NCI-H2171 (cell line): ENCODE results near the gene KLHL3.
"Not testable (repeated sequence)": the region's sequence is repeated elsewhere in the genome, so short reads cannot be mapped to it uniquely, and the experiment has no call there.

Experiments
- DNase-seq: peaks from one replicate; lab custom pipeline; 2025; lab: John Stamatoyannopoulos, UW

The KLHL3 gene, protein sequence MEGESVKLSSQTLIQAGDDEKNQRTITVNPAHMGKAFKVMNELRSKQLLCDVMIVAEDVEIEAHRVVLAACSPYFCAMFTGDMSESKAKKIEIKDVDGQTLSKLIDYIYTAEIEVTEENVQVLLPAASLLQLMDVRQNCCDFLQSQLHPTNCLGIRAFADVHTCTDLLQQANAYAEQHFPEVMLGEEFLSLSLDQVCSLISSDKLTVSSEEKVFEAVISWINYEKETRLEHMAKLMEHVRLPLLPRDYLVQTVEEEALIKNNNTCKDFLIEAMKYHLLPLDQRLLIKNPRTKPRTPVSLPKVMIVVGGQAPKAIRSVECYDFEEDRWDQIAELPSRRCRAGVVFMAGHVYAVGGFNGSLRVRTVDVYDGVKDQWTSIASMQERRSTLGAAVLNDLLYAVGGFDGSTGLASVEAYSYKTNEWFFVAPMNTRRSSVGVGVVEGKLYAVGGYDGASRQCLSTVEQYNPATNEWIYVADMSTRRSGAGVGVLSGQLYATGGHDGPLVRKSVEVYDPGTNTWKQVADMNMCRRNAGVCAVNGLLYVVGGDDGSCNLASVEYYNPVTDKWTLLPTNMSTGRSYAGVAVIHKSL

DNA sequence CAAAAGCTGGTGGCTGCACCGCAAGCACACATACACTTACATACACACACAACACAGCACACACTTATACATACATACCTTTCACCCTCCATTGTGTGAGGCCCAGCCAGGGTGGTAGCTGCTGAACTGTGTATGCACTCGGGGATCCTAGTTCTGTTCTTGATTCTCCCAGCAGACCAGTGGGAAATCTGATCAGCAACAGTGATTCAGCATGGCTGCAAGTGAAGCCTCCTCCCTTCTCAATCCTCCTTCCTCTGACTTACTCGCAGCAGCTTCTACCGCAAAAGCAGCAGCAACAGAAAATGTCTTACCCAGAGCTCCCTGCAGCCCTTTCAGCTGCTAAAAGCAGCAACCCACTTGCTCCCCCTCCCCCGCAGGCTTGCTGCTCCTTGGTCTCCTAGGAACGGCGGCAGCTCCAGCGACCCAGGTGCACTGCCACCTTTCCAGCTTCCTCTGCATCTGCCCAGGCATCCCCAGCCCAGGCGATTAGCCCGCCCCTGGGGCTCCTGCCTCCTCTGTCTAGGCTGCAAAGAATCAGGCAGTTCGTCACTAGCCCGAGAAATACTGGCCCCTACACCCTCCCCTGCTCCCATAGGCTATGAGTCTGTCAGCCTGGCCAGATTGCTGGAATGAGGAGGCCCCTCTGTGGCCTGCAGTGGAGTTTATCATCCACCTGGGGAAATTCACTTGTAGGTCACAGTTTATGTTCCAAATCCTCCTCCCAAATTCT lies at the start of gene KLHL3:
Gene KLHL3, minus strand, starts transcription at position 535 of the 730 bp plus-strand sequence. Its CDS starts 443 bp downstream, at position 92.
- DNase-seq = peak; percentile 58

GRCh38 chr5:137782984-137783536 lies 47.2 kb upstream of the KLHL3 start:
- DNase-seq = no peak

- no peak for DNase-seq
These were observed 46.2 kb upstream of the KLHL3 start for GRCh38 chr5:137782055-137782454.

GRCh38 chr5:137778772-137779564 lies 43.1 kb upstream of the KLHL3 start:
- DNase-seq = peak; percentile 15

DNA sequence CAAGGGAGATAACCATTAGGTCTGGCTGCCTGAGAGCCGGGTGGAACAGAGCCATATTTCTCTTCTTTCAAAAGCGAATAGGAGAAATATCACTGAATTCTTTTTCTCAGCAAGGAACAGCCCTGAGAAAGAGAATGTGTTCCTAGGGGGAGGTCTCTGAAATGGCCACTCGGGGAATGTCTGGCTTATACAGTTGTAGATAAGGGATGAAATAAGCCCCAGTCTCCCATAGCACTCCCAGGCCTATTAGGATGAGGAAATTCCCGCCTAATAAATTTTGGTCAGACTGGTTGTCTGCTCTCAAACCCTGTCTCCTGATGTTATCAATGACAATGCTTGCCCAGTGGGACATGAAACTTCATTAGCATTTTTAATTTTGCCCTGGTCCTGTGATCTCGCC lies 32.0 kb upstream of the KLHL3 start:
- DNase-seq = not testable (repeated sequence)

GRCh38 chr5:137761566-137761965 lies 25.7 kb upstream of the KLHL3 start:
- DNase-seq = no peak

DNA sequence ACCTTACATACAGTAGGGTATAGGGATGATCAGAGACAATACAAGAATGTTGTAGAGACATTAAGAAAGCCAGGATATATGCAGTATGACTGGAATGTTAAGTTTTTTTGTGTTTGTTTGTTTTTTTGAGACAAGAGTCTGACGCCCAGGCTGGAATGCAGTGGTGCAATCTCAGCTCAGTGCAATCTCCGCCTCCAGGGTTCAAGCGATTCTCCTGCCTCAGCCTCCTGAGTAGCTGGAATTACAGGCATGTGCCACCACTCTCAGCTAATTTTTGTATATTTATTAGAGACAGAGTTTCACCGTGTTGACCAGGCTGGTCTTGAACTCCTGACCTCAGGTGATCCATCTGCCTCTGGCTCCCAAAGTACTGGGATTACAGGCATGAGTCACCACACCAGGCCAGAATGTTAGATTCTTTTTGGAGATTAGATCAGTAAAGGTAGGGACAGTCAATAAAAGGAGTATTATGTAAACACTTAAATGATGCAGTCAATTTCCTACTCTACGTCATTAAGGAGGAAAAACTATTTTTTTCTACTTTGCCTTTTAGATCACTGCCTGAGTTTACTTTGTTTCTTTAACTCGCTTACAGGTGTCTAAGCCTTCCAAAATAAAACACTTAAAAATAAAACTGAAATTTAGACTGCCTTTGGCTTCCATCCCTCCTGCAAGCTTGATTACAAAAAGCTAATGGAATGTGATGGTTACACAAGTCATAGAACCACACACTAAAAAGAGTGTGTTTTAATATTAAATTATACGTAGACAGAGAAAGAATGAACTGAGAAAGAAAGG lies 25.0 kb upstream of the KLHL3 start:
- no peak for DNase-seq

DNA sequence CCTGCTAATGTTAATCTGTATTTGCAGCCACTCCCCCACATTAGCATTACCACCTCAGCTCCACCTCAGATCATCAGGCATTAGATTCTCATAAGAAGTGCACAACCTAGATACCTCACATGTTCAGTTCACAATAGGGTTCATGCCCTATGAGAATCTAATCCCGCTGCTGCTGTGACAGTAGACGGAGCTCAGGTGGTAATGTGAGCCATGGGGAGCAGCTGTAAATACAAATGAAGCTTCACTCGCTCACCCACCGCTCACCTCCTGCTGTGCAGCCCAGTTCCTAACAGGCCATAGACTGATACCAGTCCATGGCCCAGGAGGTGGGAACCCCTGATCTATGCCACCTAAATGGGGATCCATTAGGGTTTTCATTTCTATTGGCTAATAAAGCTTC lies 24.4 kb upstream of the KLHL3 start:
- no peak for DNase-seq

DNA sequence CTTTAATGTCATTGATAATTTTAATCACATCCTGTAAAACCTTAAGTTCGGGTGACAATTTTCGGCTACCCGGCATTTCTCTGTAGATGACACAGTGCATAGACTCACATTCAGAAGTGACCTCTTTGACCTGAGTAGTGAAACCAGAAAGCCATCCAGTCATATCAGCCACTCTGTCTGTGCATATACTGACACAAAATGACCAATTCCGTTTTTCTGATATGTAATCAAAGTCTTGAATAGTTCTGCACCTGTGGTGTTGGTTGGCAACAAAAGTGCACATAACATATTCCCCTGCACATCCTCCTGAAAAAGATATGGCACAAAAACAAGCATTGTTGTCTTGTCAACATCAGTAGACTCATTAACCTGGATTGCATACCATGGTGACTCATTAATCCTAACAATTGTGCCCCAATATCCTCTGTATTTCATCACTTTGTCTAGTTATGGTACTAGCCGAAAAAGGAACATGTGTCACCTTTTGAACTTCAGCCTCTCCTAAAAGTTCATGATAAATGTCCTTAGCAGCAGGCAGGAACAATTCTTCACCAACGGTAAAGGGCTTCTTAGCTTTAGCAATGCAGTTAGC lies 22.9 kb upstream of the KLHL3 start:
- no peak for DNase-seq

GRCh38 chr5:137758121-137758520 lies 22.2 kb upstream of the KLHL3 start:
- DNase-seq = no peak

DNA sequence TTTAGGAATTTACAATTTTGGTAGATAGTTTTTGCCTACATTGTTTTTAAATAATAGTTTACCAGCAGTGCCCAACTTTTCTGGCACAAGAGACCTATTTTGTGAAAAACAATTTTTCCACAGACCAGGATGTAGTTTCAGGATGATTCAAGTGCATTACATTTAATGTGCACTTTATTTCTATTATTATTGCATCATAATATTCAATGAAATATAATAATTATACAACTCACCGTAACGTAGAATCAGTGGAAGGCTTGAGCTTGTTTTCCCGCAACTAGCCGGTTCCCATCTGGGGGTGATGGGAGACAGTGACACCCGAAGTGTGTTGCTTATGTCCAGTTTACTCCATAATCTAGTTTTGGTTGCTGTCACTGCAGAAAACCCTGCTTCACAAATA lies 21.7 kb upstream of the KLHL3 start:
- no peak for DNase-seq

DNA sequence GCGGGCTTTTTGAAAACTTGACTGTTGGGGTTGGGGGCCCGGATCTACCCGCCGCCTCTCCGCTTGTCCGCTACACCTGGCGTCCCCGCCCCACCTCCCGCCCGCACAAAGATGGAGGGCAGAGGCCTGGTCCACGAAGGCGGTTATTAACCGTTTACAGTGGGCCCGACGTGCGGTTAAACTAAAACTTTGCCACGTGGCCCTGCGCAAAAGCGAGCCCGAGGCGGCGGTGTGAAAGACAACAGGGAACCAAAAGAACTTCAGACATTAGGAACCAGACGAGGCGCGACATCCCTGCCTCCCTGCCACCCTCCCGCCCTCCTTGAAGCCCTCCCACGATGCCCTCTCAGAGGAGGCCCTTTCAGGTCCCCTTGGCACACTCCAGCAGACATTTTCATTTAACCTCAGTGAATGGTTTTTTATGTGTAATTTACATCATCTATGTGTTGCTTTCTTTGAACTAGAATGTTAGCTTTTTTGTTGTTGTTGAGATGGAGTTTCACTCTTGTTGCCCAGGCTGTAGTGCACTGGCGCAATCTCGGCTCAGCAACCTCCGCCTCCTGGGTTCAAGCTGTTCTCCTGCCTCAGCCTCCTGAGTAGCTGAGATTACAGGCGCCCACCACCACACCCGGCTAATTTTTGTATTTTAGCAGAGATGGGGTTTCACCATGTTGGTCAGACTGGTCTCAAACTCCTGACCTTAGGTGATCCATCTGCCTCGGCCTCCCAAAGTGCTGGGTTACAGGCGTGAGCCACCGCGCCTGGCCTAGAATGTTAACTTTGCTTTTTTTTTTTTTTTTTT lies 19.3 kb upstream of the KLHL3 start:
- no peak for DNase-seq

DNA sequence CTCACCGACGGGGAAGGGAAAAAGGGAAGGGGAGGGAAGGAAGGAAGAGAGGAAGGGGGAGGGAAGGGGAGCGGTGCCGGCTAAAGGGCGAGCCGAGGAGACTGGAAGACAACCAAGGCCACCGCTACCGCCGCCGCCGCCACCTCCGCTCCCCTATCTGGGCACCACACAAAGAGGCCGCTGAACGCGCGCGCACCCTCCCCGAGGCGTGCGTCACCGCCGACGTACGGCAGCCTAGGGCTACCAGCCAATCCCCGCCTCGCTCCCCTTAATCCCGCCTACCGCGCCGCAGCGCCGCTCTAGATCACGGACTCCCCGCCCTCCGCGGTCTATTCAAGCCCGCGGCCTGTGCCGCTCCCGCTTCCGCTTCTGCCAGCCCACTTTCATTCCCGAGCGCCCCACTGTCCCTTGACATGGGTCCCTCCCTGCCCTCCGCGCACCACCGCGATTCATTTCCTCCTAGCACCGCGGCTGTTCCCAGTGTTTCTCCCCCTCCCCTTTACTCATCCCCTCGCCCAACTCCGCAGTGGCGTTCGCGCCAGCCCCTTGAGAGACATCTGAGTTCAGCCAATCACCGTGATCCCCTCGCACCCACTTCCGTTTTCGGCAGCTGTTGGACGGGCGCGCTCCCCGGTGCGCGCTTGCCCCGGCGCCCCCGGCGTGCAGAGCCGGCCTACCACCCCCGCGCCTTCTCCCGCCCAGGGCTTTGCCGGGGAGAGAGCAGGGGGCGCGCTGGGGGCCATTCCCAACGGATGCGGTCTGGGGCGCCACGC lies 18.5 kb upstream of the KLHL3 start, which contains the start of gene HNRNPA0:
Gene HNRNPA0, minus strand, starts transcription at position 176 of the 773 bp plus-strand sequence. CDS start 297 bp downstream, outside the sequence.
- peak; percentile 85 for DNase-seq

DNA sequence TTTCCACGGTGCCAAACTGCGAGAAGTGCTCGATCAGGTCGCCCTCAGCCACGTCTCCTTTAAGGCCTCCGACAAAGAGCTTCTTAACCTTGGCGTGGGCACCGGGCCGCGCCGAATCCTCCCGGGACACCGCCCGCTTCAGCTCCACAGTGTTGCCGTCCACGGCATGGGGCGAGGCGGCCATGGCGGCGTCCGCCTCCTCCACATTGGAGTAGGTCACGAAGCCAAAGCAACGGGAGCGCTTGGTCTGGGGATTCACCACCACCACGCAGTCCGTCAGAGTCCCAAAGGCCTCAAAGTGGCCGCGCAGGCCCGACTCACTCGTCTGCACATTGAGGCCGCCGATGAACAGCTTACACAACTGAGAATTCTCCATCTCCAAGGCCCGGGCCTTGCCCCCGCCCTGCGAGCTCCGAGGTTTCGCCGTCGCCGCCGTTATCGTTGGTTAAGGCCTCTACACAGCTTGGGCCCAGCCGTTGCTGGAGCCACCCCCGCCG lies 17.9 kb upstream of the KLHL3 start:
- DNase-seq = no peak

- no peak for DNase-seq
These were observed 17.2 kb upstream of the KLHL3 start for GRCh38 chr5:137752905-137753690.

DNA sequence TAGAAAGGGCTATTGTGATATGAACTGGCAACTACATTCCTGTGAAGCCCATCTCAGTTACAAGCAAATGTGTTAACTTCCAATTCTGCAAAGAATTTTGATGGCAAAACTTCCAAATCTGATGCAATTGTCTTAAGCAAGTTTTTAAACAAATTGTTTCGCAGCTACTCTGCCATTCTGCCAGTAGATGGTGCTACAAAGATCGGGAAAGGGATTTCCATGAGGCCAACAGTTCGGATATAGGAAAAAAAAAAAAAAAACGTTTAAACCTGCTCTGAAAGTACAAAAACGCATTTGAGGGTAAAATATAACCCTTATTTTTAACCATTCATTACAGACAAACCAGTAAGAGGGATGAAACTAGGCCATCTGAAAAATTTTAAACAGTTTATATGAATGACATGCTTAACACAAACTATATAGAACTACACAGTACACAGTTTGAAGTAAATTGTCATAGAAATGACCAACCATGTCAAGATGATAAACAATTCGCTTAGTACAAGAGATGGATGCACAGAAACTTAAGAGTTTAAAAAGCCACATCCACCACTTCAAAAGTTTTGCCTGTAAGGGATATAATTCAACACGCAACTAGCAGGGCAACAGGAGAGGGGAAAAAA lies 16.1 kb upstream of the KLHL3 start:
- no peak for DNase-seq

- DNase-seq = no peak
These were observed 14.5 kb upstream of the KLHL3 start for GRCh38 chr5:137750436-137750835.
